HUES64 (cell line): ENCODE data around the gene MYO5C.
A peak's percentile ranks its signal among the peaks of the same experiment; 100 is the strongest.
"Not testable (repeated sequence)": the region's sequence is repeated elsewhere in the genome, so short reads cannot be mapped to it uniquely, and the experiment has no call there.

Source experiments
- H3K27ac ChIP-seq: 2 replicates; pipeline ENCODE4 v1.7.0; 2013; ENCODE audit warnings: low read depth, low read length, inconsistent platforms
- H3K27me3 ChIP-seq: 2 replicates; pipeline ENCODE4 v1.6.1; 2013; ENCODE audit warnings: mild to moderate bottlenecking, low read length; ENCODE audit not compliant: insufficient read depth
- H3K36me3 ChIP-seq: 2 replicates; pipeline ENCODE4 v1.6.1; 2013; ENCODE audit warnings: mild to moderate bottlenecking, low read length; ENCODE audit not compliant: insufficient read depth
- H3K4me1 ChIP-seq: 2 replicates; pipeline ENCODE4 v1.6.1; 2013; ENCODE audit warnings: mild to moderate bottlenecking, low read length, moderate library complexity; ENCODE audit not compliant: insufficient read depth
- H3K4me3 ChIP-seq: 2 replicates; pipeline ENCODE4 v1.5.1; 2013; ENCODE audit warnings: mild to moderate bottlenecking, low read length, moderate library complexity
- H3K9ac ChIP-seq: 2 replicates; pipeline ENCODE4 v1.6.1; 2013; ENCODE audit warnings: mild to moderate bottlenecking, low read depth, low read length
- H3K9me3 ChIP-seq: 2 replicates; pipeline ENCODE4 v1.6.1; 2013; ENCODE audit warnings: low read depth, low read length; ENCODE audit not compliant: insufficient read depth
- WGBS: fragments of 150-250, 120-280 bp; methylation state at CpG from one replicate; pipeline ENCODE4 v1.1.7; 2013; ENCODE audit warnings: missing lambda C conversion rate; 5-methylcytosine and 5-hydroxymethylcytosine counted together

Gene MYO5C

GRCh38 chr15:52181938-52182780, 113.4 kb downstream of the MYO5C start:
- no peaks in the 10 kb centered on the region for H3K9me3 ChIP-seq
- 92% methylated on average over 6 of the region's 6 CpGs for WGBS
- no peak overlapping the region for H3K27ac ChIP-seq
- H3K4me1 ChIP-seq = peaks cover 8% of the 10 kb centered on the region; the same call in 1 of the 2 replicates
- H3K36me3 ChIP-seq = no peaks in the 10 kb centered on the region
- H3K27me3 ChIP-seq = peaks cover 29% of the 10 kb centered on the region
- H3K9ac ChIP-seq = no peak overlapping the region
- no peak overlapping the region for H3K4me3 ChIP-seq

- no peak overlapping the region for H3K9ac ChIP-seq
- 81% methylated on average over 10 of the region's 10 CpGs for WGBS
- no peaks in the 10 kb centered on the region for H3K36me3 ChIP-seq
- no peak overlapping the region for H3K27ac ChIP-seq
- H3K4me3 ChIP-seq = peak overlapping the region; percentile 85
- peaks cover 8% of the 10 kb centered on the region; the same call in 1 of the 2 replicates for H3K4me1 ChIP-seq
- H3K9me3 ChIP-seq = no peaks in the 10 kb centered on the region
- peaks cover 29% of the 10 kb centered on the region for H3K27me3 ChIP-seq
These were observed 114.7 kb downstream of the MYO5C start for GRCh38 chr15:52180851-52181450.

- no peak overlapping the region; the same call in 1 of the 2 replicates for H3K27ac ChIP-seq
- 8% methylated on average over 31 of the region's 31 CpGs for WGBS
- H3K36me3 ChIP-seq = no peaks in the 10 kb centered on the region
- peak overlapping the region; percentile 85 for H3K4me3 ChIP-seq
- peak overlapping the region; percentile 82 for H3K9ac ChIP-seq
- peaks cover 8% of the 10 kb centered on the region; the same call in 1 of the 2 replicates for H3K4me1 ChIP-seq
- H3K9me3 ChIP-seq = no peaks in the 10 kb centered on the region
- peaks cover 29% of the 10 kb centered on the region for H3K27me3 ChIP-seq
These were observed 115.3 kb downstream of the MYO5C start for GRCh38 chr15:52180196-52180835.

- Histone ChIP-seq H3K9me3 (no peaks in the 10 kb centered on the region), H3K27me3 (peaks cover 29% of the 10 kb centered on the region), H3K9ac (peak overlapping the region; percentile 82), H3K4me3 (peak overlapping the region; percentile 85), H3K36me3 (no peaks in the 10 kb centered on the region), H3K4me1 (peaks cover 8% of the 10 kb centered on the region; the same call in 1 of the 2 replicates), H3K27ac (peak overlapping the region; percentile 75; the same call in 1 of the 2 replicates)
- WGBS = under 1% methylated on average over 105 of the region's 105 CpGs
These were observed 116.1 kb downstream of the MYO5C start for GRCh38 chr15:52179278-52180195.

GRCh38 chr15:52178765-52179164, 116.8 kb downstream of the MYO5C start:
- peaks cover 8% of the 10 kb centered on the region; the same call in 1 of the 2 replicates for H3K4me1 ChIP-seq
- no peaks in the 10 kb centered on the region for H3K9me3 ChIP-seq
- H3K27me3 ChIP-seq = peaks cover 29% of the 10 kb centered on the region
- H3K9ac ChIP-seq = peak overlapping the region; percentile 82
- H3K36me3 ChIP-seq = no peaks in the 10 kb centered on the region
- 29% methylated on average over 9 of the region's 10 CpGs for WGBS
- H3K4me3 ChIP-seq = peak overlapping the region; percentile 85
- no peak overlapping the region for H3K27ac ChIP-seq

- WGBS = no CpG with 5 or more reads among the region's 2 CpGs
- Histone ChIP-seq H3K36me3 (no peaks in the 10 kb centered on the region), H3K4me3 (no peak overlapping the region), H3K9ac (no peak overlapping the region), H3K27me3 (no peaks in the 10 kb centered on the region), H3K9me3 (no peaks in the 10 kb centered on the region), H3K4me1 (peaks cover 11% of the 10 kb centered on the region), H3K27ac (no peak overlapping the region)
These were observed 122.7 kb downstream of the MYO5C start for GRCh38 chr15:52172869-52173268.

GRCh38 chr15:52171807-52172206, 123.8 kb downstream of the MYO5C start:
- 15% methylated on average over 1 of the region's 1 CpG for WGBS
- H3K4me3 ChIP-seq = no peak overlapping the region
- no peak overlapping the region for H3K27ac ChIP-seq

GRCh38 chr15:52171386-52171785, 124.2 kb downstream of the MYO5C start:
- H3K9ac ChIP-seq = no peak overlapping the region
- no peak overlapping the region for H3K27ac ChIP-seq
- 54% methylated on average over 3 of the region's 4 CpGs for WGBS
- H3K36me3 ChIP-seq = no peaks in the 10 kb centered on the region
- H3K4me1 ChIP-seq = peaks cover 11% of the 10 kb centered on the region
- no peaks in the 10 kb centered on the region for H3K9me3 ChIP-seq
- no peaks in the 10 kb centered on the region for H3K27me3 ChIP-seq
- no peak overlapping the region for H3K4me3 ChIP-seq

More at GRCh38 chr15:52171807-52172206, 123.8 kb downstream of the MYO5C start:
- Histone ChIP-seq H3K36me3 (no peaks in the 10 kb centered on the region), H3K9me3 (no peaks in the 10 kb centered on the region), H3K27me3 (no peaks in the 10 kb centered on the region), H3K4me1 (peaks cover 11% of the 10 kb centered on the region), H3K9ac (no peak overlapping the region)

- not testable (repeated sequence) for H3K27ac ChIP-seq, H3K9ac ChIP-seq, H3K4me3 ChIP-seq, H3K36me3 ChIP-seq, H3K27me3 ChIP-seq, H3K9me3 ChIP-seq
- peaks cover 11% of the 10 kb centered on the region for H3K4me1 ChIP-seq
- 99% methylated on average over 3 of the region's 3 CpGs for WGBS
These were observed 125.4 kb downstream of the MYO5C start for GRCh38 chr15:52170199-52170598.

- 80% methylated on average over 4 of the region's 5 CpGs for WGBS
- H3K9ac ChIP-seq, H3K27me3 ChIP-seq, H3K36me3 ChIP-seq, H3K4me3 ChIP-seq, H3K4me1 ChIP-seq, H3K27ac ChIP-seq, H3K9me3 ChIP-seq: not testable (repeated sequence)
These were observed 130.0 kb downstream of the MYO5C start for GRCh38 chr15:52165494-52166131.
